Measurements from ENCODE around the gene UBE2L5.

DNA sequence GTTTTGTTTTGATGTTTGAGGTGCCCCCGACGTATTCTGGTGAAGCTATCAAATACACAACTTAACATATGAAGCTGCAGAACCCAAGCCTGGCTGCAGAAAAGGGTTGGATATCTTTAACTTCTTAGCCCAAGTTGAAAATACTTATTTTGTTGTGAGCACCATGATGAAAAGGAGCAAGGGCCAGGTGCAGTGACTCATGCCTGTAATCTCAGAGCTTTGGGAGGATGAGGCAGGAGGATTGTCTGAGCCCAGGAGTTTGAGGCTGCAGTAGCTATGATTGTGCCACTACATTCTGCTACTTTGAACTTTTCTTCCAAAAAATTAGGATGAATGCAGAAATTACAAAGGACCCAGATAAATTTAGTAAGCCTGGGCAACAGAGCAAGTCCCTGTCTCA, 44.1 kb upstream of the UBE2L5 start:
- TF ChIP-seq ZSCAN30 (tag by site-specific recombination; IDR thresholded peaks at IDR 0.05) (no peak), OVOL3 (tag by site-specific recombination; IDR thresholded peaks at IDR 0.05) (no peak), ZNF596 (tag by site-specific recombination; IDR thresholded peaks at IDR 0.05) (no peak), ZNF311 (tag by site-specific recombination; IDR thresholded peaks at IDR 0.05; ENCODE audit: borderline replicate concordance) (no peak), KLF9 (tag by site-specific recombination; IDR thresholded peaks at IDR 0.05; ENCODE audit: low read depth) (no peak), ZNF24 (tag by site-specific recombination; IDR thresholded peaks at IDR 0.05) (no peak)
- TF ChIP-seq, protein P1, sequence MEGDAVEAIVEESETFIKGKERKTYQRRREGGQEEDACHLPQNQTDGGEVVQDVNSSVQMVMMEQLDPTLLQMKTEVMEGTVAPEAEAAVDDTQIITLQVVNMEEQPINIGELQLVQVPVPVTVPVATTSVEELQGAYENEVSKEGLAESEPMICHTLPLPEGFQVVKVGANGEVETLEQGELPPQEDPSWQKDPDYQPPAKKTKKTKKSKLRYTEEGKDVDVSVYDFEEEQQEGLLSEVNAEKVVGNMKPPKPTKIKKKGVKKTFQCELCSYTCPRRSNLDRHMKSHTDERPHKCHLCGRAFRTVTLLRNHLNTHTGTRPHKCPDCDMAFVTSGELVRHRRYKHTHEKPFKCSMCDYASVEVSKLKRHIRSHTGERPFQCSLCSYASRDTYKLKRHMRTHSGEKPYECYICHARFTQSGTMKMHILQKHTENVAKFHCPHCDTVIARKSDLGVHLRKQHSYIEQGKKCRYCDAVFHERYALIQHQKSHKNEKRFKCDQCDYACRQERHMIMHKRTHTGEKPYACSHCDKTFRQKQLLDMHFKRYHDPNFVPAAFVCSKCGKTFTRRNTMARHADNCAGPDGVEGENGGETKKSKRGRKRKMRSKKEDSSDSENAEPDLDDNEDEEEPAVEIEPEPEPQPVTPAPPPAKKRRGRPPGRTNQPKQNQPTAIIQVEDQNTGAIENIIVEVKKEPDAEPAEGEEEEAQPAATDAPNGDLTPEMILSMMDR (tag by site-specific recombination; IDR thresholded peaks at IDR 0.05) = no peak
- TF ChIP-seq, protein P2, sequence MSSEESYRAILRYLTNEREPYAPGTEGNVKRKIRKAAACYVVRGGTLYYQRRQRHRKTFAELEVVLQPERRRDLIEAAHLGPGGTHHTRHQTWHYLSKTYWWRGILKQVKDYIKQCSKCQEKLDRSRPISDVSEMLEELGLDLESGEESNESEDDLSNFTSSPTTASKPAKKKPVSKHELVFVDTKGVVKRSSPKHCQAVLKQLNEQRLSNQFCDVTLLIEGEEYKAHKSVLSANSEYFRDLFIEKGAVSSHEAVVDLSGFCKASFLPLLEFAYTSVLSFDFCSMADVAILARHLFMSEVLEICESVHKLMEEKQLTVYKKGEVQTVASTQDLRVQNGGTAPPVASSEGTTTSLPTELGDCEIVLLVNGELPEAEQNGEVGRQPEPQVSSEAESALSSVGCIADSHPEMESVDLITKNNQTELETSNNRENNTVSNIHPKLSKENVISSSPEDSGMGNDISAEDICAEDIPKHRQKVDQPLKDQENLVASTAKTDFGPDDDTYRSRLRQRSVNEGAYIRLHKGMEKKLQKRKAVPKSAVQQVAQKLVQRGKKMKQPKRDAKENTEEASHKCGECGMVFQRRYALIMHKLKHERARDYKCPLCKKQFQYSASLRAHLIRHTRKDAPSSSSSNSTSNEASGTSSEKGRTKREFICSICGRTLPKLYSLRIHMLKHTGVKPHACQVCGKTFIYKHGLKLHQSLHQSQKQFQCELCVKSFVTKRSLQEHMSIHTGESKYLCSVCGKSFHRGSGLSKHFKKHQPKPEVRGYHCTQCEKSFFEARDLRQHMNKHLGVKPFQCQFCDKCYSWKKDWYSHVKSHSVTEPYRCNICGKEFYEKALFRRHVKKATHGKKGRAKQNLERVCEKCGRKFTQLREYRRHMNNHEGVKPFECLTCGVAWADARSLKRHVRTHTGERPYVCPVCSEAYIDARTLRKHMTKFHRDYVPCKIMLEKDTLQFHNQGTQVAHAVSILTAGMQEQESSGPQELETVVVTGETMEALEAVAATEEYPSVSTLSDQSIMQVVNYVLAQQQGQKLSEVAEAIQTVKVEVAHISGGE (tag by site-specific recombination; conservative IDR thresholded peaks at IDR 0.05; ENCODE audit: low read depth) = no peak
- TF ChIP-seq, protein P3, sequence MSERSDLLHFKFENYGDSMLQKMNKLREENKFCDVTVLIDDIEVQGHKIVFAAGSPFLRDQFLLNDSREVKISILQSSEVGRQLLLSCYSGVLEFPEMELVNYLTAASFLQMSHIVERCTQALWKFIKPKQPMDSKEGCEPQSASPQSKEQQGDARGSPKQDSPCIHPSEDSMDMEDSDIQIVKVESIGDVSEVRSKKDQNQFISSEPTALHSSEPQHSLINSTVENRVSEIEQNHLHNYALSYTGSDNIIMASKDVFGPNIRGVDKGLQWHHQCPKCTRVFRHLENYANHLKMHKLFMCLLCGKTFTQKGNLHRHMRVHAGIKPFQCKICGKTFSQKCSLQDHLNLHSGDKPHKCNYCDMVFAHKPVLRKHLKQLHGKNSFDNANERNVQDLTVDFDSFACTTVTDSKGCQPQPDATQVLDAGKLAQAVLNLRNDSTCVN (tag by site-specific recombination; optimal IDR thresholded peaks at IDR 0.05) = no peak
- TF ChIP-seq, protein P4, sequence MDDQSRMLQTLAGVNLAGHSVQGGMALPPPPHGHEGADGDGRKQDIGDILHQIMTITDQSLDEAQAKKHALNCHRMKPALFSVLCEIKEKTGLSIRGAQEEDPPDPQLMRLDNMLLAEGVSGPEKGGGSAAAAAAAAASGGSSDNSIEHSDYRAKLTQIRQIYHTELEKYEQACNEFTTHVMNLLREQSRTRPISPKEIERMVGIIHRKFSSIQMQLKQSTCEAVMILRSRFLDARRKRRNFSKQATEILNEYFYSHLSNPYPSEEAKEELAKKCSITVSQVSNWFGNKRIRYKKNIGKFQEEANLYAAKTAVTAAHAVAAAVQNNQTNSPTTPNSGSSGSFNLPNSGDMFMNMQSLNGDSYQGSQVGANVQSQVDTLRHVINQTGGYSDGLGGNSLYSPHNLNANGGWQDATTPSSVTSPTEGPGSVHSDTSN (CRISPR knock-in tag; IDR thresholded peaks at IDR 0.05) = no peak
- TF ChIP-seq, protein P5, sequence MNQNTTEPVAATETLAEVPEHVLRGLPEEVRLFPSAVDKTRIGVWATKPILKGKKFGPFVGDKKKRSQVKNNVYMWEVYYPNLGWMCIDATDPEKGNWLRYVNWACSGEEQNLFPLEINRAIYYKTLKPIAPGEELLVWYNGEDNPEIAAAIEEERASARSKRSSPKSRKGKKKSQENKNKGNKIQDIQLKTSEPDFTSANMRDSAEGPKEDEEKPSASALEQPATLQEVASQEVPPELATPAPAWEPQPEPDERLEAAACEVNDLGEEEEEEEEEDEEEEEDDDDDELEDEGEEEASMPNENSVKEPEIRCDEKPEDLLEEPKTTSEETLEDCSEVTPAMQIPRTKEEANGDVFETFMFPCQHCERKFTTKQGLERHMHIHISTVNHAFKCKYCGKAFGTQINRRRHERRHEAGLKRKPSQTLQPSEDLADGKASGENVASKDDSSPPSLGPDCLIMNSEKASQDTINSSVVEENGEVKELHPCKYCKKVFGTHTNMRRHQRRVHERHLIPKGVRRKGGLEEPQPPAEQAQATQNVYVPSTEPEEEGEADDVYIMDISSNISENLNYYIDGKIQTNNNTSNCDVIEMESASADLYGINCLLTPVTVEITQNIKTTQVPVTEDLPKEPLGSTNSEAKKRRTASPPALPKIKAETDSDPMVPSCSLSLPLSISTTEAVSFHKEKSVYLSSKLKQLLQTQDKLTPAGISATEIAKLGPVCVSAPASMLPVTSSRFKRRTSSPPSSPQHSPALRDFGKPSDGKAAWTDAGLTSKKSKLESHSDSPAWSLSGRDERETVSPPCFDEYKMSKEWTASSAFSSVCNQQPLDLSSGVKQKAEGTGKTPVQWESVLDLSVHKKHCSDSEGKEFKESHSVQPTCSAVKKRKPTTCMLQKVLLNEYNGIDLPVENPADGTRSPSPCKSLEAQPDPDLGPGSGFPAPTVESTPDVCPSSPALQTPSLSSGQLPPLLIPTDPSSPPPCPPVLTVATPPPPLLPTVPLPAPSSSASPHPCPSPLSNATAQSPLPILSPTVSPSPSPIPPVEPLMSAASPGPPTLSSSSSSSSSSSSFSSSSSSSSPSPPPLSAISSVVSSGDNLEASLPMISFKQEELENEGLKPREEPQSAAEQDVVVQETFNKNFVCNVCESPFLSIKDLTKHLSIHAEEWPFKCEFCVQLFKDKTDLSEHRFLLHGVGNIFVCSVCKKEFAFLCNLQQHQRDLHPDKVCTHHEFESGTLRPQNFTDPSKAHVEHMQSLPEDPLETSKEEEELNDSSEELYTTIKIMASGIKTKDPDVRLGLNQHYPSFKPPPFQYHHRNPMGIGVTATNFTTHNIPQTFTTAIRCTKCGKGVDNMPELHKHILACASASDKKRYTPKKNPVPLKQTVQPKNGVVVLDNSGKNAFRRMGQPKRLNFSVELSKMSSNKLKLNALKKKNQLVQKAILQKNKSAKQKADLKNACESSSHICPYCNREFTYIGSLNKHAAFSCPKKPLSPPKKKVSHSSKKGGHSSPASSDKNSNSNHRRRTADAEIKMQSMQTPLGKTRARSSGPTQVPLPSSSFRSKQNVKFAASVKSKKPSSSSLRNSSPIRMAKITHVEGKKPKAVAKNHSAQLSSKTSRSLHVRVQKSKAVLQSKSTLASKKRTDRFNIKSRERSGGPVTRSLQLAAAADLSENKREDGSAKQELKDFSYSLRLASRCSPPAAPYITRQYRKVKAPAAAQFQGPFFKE (tag by site-specific recombination; IDR thresholded peaks at IDR 0.05; ENCODE audit: borderline replicate concordance) = no peak
- TF ChIP-seq, protein P6, sequence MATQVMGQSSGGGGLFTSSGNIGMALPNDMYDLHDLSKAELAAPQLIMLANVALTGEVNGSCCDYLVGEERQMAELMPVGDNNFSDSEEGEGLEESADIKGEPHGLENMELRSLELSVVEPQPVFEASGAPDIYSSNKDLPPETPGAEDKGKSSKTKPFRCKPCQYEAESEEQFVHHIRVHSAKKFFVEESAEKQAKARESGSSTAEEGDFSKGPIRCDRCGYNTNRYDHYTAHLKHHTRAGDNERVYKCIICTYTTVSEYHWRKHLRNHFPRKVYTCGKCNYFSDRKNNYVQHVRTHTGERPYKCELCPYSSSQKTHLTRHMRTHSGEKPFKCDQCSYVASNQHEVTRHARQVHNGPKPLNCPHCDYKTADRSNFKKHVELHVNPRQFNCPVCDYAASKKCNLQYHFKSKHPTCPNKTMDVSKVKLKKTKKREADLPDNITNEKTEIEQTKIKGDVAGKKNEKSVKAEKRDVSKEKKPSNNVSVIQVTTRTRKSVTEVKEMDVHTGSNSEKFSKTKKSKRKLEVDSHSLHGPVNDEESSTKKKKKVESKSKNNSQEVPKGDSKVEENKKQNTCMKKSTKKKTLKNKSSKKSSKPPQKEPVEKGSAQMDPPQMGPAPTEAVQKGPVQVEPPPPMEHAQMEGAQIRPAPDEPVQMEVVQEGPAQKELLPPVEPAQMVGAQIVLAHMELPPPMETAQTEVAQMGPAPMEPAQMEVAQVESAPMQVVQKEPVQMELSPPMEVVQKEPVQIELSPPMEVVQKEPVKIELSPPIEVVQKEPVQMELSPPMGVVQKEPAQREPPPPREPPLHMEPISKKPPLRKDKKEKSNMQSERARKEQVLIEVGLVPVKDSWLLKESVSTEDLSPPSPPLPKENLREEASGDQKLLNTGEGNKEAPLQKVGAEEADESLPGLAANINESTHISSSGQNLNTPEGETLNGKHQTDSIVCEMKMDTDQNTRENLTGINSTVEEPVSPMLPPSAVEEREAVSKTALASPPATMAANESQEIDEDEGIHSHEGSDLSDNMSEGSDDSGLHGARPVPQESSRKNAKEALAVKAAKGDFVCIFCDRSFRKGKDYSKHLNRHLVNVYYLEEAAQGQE (tag by site-specific recombination; IDR thresholded peaks at IDR 0.05) = no peak
- TF ChIP-seq, protein P7, sequence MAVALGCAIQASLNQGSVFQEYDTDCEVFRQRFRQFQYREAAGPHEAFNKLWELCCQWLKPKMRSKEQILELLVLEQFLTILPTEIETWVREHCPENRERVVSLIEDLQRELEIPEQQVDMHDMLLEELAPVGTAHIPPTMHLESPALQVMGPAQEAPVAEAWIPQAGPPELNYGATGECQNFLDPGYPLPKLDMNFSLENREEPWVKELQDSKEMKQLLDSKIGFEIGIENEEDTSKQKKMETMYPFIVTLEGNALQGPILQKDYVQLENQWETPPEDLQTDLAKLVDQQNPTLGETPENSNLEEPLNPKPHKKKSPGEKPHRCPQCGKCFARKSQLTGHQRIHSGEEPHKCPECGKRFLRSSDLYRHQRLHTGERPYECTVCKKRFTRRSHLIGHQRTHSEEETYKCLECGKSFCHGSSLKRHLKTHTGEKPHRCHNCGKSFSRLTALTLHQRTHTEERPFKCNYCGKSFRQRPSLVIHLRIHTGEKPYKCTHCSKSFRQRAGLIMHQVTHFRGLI (tag by site-specific recombination; IDR thresholded peaks at IDR 0.05) = no peak
